Measurements from ENCODE around the gene SLFN11. TPM values are rescaled to one million over a fixed set of nuclear protein-coding genes. Genes with fewer than 3 reads are reported as not detected.

Gene SLFN11
- total and polyA plus RNA-seq, 7 donors: 1.2 to 28.0 (median 17.8) TPM

- WGBS, 2 donors: 58 to 89% methylated on average over 3 of the region's 3 CpGs
- TF ChIP-seq POLR2A (IDR thresholded peaks at IDR 0.05): no peak
- no peak for TF ChIP-seq CTCF (IDR thresholded peaks at IDR 0.05)
- TF ChIP-seq EP300 (IDR thresholded peaks at IDR 0.05): no peak
- TF ChIP-seq POLR2AphosphoS5 (IDR thresholded peaks at IDR 0.05): no peak
- H3K27ac ChIP-seq: peak overlapping the region in 1 of 4 donors; percentile 15
- H3K9me3 ChIP-seq: peaks cover 0 to 2% (median 0%) of the 10 kb centered on the region in 4 donors
- H3K4me3 ChIP-seq: no peak overlapping the region
- no peak for DNase-seq
- H3K4me1 ChIP-seq: peaks cover 0 to 20% (median 0%) of the 10 kb centered on the region in 4 donors
- intact Hi-C loops (cut with DNase I): no loop called here
- H3K36me3 ChIP-seq: no peaks in the 10 kb centered on the region
- H3K27me3 ChIP-seq: peaks cover 0 to 18% (median 0%) of the 10 kb centered on the region in 3 donors
These were observed 4.3 kb upstream of the SLFN11 start for GRCh38 chr17:35377706-35378105.

GRCh38 chr17:35377068-35377467 is 3.6 kb upstream of the SLFN11 start:
- intact Hi-C loops (cut with DNase I): no loop called here
- H3K4me3 ChIP-seq: no peak overlapping the region
- H3K9me3 ChIP-seq: peaks cover 0 to 2% (median 0%) of the 10 kb centered on the region in 4 donors
- no peak for DNase-seq
- TF ChIP-seq CTCF (IDR thresholded peaks at IDR 0.05): no peak
- no peak for TF ChIP-seq EP300 (IDR thresholded peaks at IDR 0.05)
- TF ChIP-seq POLR2AphosphoS5 (IDR thresholded peaks at IDR 0.05): no peak
- TF ChIP-seq POLR2A (IDR thresholded peaks at IDR 0.05): no peak
- H3K27ac ChIP-seq: peak overlapping the region in 1 of 4 donors; percentile 15
- 47 to 88% methylated on average over 2 of the region's 2 CpGs for WGBS, 2 donors
- H3K27me3 ChIP-seq: peaks cover 0 to 24% (median 0%) of the 10 kb centered on the region in 3 donors
- H3K36me3 ChIP-seq: no peaks in the 10 kb centered on the region
- H3K4me1 ChIP-seq: peaks cover 0 to 24% (median 0%) of the 10 kb centered on the region in 4 donors

- TF ChIP-seq EP300 (IDR thresholded peaks at IDR 0.05) (no peak), POLR2AphosphoS5 (IDR thresholded peaks at IDR 0.05) (peak in 2 of 4 donors; percentile 14 to 21)
- H3K27ac ChIP-seq: peak overlapping the region; percentile 35 to 95 (median 42)
- no peak for DNase-seq
These were observed 2.8 kb upstream of the SLFN11 start for GRCh38 chr17:35376245-35376644.

GRCh38 chr17:35374766-35375344 is 1.4 kb upstream of the SLFN11 start:
- H3K27me3 ChIP-seq: peaks cover 0 to 24% (median 0%) of the 10 kb centered on the region in 3 donors
- 30 to 39% methylated on average over 3 of the region's 3 CpGs for WGBS, 2 donors
- H3K27ac ChIP-seq: peak overlapping the region; percentile 91 to 95 (median 93)
- H3K9me3 ChIP-seq: no peaks in the 10 kb centered on the region
- DNase-seq: no peak
- intact Hi-C loops (cut with DNase I): loop anchor here (5.0 kb wide), 3 partner anchors 72 to 162 kb away; partner anchors contain the start of genes SLFN12L and SLFN13
- peaks cover 0 to 24% (median 0%) of the 10 kb centered on the region in 4 donors for H3K4me1 ChIP-seq
- no peaks in the 10 kb centered on the region for H3K36me3 ChIP-seq
- H3K4me3 ChIP-seq: peak overlapping the region; percentile 52 to 67 (median 64)
- TF ChIP-seq POLR2A (IDR thresholded peaks at IDR 0.05): no peak
- no peak for TF ChIP-seq EP300 (IDR thresholded peaks at IDR 0.05)
- no peak for TF ChIP-seq CTCF (IDR thresholded peaks at IDR 0.05)
- TF ChIP-seq POLR2AphosphoS5 (IDR thresholded peaks at IDR 0.05): no peak

More at GRCh38 chr17:35376245-35376644, 2.8 kb upstream of the SLFN11 start:
- intact Hi-C loops (cut with DNase I): no loop called here
- Histone ChIP-seq H3K27me3 (peaks cover 0 to 24% (median 0%) of the 10 kb centered on the region in 3 donors), H3K36me3 (no peaks in the 10 kb centered on the region), H3K4me1 (peaks cover 0 to 24% (median 0%) of the 10 kb centered on the region in 4 donors), H3K9me3 (no peaks in the 10 kb centered on the region), H3K4me3 (no peak overlapping the region)
- WGBS, 2 donors: 30 to 43% methylated on average over 1 of the region's 1 CpG

- TF ChIP-seq CTCF (IDR thresholded peaks at IDR 0.05): no peak
- peak in 3 of 4 donors; percentile 41 to 47 (median 46) for TF ChIP-seq POLR2AphosphoS5 (IDR thresholded peaks at IDR 0.05)
- intact Hi-C loops (cut with DNase I): loop anchor here (2.0 to 5.0 kb wide), 5 partner anchors 59 to 163 kb away; partner anchors contain the start of genes SLFN12, SLFN12L, SLFN13 and SLFN5
- no peaks in the 10 kb centered on the region for H3K36me3 ChIP-seq
- peak overlapping the region; percentile 91 to 95 (median 93) for H3K27ac ChIP-seq
- peaks cover 0 to 24% (median 0%) of the 10 kb centered on the region in 4 donors for H3K4me1 ChIP-seq
- no peaks in the 10 kb centered on the region for H3K9me3 ChIP-seq
- 2 to 7% methylated on average over 47 of the region's 47 CpGs for WGBS, 2 donors
- DNase-seq: peak; percentile 88
- peak overlapping the region; percentile 52 to 67 (median 64) for H3K4me3 ChIP-seq
- peaks cover 0 to 24% (median 0%) of the 10 kb centered on the region in 3 donors for H3K27me3 ChIP-seq
These were observed 754 bp upstream of the SLFN11 start for GRCh38 chr17:35373984-35374765.
